Breast epithelium (tissue), 4 donors: ENCODE measurements around the gene AGAP1. TPM values are rescaled to one million over a fixed set of nuclear protein-coding genes. Genes with fewer than 3 reads are reported as not detected.

Source experiments
- DNase-seq, 2 donors: peaks; one replicate each; pipeline ENCODE4 v3.0.0-alpha.2; 2019; ENCODE audit warnings: low spot score in 2 of 2
- H3K27ac ChIP-seq, 2 donors: fragments of 200-600 bp; sonication (generic) in 1 of 2; one replicate each; pipeline ENCODE4 v1.5.1; 2016 to 2019; ENCODE audit warnings: mild to moderate bottlenecking in 1 of 2
- H3K27me3 ChIP-seq, 2 donors: fragments of 200-600 bp; sonication (generic) in 1 of 2; one replicate each; pipeline versions ENCODE4 v1.5.1 to v1.6.0; 2017 to 2019; ENCODE audit warnings: control low read depth in 1 of 2, mild to moderate bottlenecking in 1 of 2
- H3K36me3 ChIP-seq: fragments of 200-600 bp; one replicate; pipeline ENCODE4 v1.5.1; 2019
- H3K4me1 ChIP-seq, 2 donors: fragments of 200-600 bp; sonication (generic); one replicate each; pipeline ENCODE4 v1.5.1; 2016 to 2019; ENCODE audit warnings: control low read depth in 1 of 2
- H3K4me3 ChIP-seq, 3 donors: fragments of 200-600 bp; sonication (generic); 1 replicate in 2 of 3; 2 replicates in 1 of 3; pipeline ENCODE4 v1.5.1; 2016 to 2019; ENCODE audit warnings: mild to moderate bottlenecking in 3 of 3, moderate library complexity in 2 of 3
- H3K9me3 ChIP-seq, 2 donors: fragments of 200-600 bp; sonication (generic) in 1 of 2; one replicate each; pipeline ENCODE4 v1.5.1; 2016 to 2019; ENCODE audit warnings: control low read depth in 1 of 2
- POLR2A ChIP-seq: fragments of 450-650 bp; IDR thresholded peaks from one replicate; pipeline ENCODE4 v1.6.1; 2016; ENCODE audit warnings: antibody characterized with exemption, mild to moderate bottlenecking, moderate library complexity
- POLR2AphosphoS5 ChIP-seq, 3 donors: sonication (generic); formaldehyde crosslinking; IDR thresholded peaks; one replicate each; pipeline ENCODE4 v1.6.1; 2017; ENCODE audit warnings: antibody characterized with exemption in 3 of 3
- intact Hi-C: fragments of 100-400 bp; cut with DNase I; formaldehyde crosslinking; loops from one replicate; pipeline ENCODE4 v1.15.1; 2023; ENCODE audit warnings: low total_unique reads
- total RNA-seq, 3 donors: library from RNA; depleted of rRNA; stranded (reverse); fragments of >200 nt; gene quantifications; one replicate each; pipeline ENCODE4 v1.1.0, GENCODE V29; 2016
- TF ChIP-seq, protein P1 (sequence below), 3 donors: fragments of 450-650 bp; IDR thresholded peaks; one replicate each; pipeline ENCODE4 v1.5.1; 2016 to 2017; ENCODE audit warnings: antibody characterized with exemption in 3 of 3, mild to moderate bottlenecking in 3 of 3, moderate library complexity in 3 of 3

The AGAP1 gene
- total RNA-seq, 3 donors from 2014 or later = 19.7 to 27.1 (median 25.9) TPM

DNA sequence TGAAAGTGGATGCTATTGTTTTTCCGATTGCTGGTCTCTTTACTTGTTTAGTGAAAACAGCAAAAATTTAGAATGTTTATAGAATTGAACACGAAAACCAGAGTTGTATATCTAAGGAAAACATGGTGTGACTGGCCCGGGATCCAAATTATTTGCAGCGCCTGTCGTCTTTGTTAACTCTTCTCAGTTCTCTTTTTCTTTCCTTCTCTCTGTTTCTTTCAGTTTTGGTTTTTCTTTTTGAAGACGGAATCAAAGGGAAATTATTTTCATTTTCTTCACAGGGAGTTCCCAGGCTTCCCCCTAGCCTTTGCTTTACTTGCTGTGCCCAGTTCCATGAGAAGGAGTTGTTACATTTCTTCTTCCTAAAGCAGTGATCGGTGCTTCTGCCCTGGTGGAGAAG is 76.0 kb downstream of the AGAP1 start:
- no peak for TF ChIP-seq POLR2A
- TF ChIP-seq, protein P1, sequence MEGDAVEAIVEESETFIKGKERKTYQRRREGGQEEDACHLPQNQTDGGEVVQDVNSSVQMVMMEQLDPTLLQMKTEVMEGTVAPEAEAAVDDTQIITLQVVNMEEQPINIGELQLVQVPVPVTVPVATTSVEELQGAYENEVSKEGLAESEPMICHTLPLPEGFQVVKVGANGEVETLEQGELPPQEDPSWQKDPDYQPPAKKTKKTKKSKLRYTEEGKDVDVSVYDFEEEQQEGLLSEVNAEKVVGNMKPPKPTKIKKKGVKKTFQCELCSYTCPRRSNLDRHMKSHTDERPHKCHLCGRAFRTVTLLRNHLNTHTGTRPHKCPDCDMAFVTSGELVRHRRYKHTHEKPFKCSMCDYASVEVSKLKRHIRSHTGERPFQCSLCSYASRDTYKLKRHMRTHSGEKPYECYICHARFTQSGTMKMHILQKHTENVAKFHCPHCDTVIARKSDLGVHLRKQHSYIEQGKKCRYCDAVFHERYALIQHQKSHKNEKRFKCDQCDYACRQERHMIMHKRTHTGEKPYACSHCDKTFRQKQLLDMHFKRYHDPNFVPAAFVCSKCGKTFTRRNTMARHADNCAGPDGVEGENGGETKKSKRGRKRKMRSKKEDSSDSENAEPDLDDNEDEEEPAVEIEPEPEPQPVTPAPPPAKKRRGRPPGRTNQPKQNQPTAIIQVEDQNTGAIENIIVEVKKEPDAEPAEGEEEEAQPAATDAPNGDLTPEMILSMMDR (IDR thresholded peaks at IDR 0.05) = no peak
- no peak for TF ChIP-seq POLR2AphosphoS5 (IDR thresholded peaks at IDR 0.05)
- Histone ChIP-seq H3K9me3 (peaks cover 0 to 3% of the 10 kb centered on the region in 2 donors), H3K27me3 (no peaks in the 10 kb centered on the region), H3K36me3 (no peaks in the 10 kb centered on the region), H3K4me3 (no peak overlapping the region), H3K27ac (peak overlapping the region; percentile 54 to 71), H3K4me1 (peaks cover 0 to 5% of the 10 kb centered on the region in 2 donors)
- intact Hi-C loops = no loop called here
- DNase-seq = no peak

DNA sequence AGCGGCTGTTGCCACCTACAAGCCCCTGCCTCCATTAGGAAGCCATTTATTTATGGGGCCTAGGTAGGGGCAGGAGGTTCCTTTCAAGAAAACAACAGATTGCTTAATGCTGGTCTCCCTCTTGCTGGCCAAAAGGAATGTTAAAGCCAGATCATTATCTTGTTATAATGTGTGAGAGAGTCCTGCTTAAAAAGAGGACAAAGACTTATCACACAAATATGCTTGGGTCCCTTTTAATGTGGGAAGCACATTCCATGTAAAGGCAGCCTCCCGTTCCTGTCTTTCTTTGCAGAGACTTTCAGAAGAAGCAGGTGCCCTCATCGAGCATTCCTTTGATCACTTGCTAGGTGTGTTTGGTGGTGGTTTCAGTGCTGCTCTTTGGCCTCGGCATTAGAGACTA is 76.4 kb downstream of the AGAP1 start:
- TF ChIP-seq POLR2AphosphoS5 (IDR thresholded peaks at IDR 0.05) (no peak), POLR2A (no peak)
- TF ChIP-seq, protein P1 (IDR thresholded peaks at IDR 0.05) = no peak
- Histone ChIP-seq H3K27me3 (no peaks in the 10 kb centered on the region), H3K9me3 (peaks cover 0 to 3% of the 10 kb centered on the region in 2 donors), H3K4me1 (peaks cover 0 to 5% of the 10 kb centered on the region in 2 donors), H3K27ac (peak overlapping the region; percentile 23 to 71), H3K4me3 (no peak overlapping the region), H3K36me3 (no peaks in the 10 kb centered on the region)
- DNase-seq = no peak
- intact Hi-C loops = no loop called here

DNA sequence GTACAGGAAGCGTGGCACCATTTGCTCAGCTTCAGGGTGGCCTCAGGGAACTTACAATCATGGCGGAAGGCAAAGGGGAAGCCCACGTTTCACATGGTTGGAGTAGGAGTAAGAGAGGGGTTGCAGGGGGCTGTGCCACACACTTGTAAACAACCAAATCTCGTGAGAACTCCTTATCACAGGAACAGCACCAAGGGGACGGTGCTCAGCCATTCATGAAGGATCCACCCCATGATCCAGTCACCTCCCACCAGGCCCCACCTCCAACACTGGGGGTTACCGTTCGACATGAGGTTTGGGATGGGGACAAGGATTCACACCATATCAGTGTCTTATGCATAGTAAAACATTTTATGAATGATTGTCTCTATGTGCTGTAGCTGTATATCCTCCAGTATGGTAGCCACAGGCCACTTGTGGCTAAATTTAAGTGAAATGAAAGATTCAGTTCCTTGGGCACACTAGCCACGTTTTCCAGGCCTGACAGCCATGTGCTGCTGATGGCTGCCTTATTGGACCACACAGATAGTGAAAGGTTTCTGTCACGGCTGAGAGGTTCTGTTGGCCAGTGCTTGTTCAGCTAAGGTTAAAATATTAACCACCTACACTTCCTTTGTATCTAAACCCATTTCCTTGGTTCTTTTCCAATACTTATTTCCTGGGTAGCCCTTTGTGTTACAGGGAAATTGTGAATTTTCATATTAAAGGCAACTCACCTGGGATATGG is 77.3 kb downstream of the AGAP1 start:
- no peak for DNase-seq
- intact Hi-C loops = no loop called here
- Histone ChIP-seq H3K36me3 (no peaks in the 10 kb centered on the region), H3K9me3 (peaks cover 0 to 3% of the 10 kb centered on the region in 2 donors), H3K27me3 (no peaks in the 10 kb centered on the region), H3K4me1 (peaks cover 0 to 5% of the 10 kb centered on the region in 2 donors), H3K27ac (peak overlapping the region in 1 of 2 donors; percentile 5), H3K4me3 (no peak overlapping the region)
- TF ChIP-seq, protein P1 (IDR thresholded peaks at IDR 0.05) = no peak
- no peak for TF ChIP-seq POLR2A
- TF ChIP-seq POLR2AphosphoS5 (IDR thresholded peaks at IDR 0.05) = no peak

DNA sequence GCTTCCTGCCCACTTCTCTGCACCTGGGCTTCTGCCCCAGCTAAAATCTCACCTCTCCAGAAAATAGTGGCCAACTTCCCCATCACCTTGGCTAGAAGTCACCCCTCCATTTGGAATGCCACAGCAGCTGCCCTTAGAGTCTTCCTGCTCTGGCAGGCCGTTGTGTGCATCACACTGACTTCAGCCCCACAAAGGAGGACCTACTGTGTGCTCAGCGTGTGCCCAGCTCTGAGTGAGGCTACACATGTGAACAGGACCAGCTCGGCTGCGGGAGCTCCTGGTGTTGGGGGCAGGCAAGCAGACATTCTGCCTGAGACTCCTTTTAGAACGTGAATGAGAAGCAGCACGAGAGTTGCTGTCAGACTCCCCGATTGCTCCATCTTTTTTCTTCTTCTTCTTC is 78.7 kb downstream of the AGAP1 start:
- Histone ChIP-seq H3K27ac (no peak overlapping the region), H3K27me3 (no peaks in the 10 kb centered on the region), H3K36me3 (no peaks in the 10 kb centered on the region), H3K4me3 (no peak overlapping the region), H3K4me1 (peaks cover 0 to 5% of the 10 kb centered on the region in 2 donors), H3K9me3 (peaks cover 0 to 3% of the 10 kb centered on the region in 2 donors)
- no peak for TF ChIP-seq POLR2AphosphoS5 (IDR thresholded peaks at IDR 0.05)
- TF ChIP-seq POLR2A = no peak
- TF ChIP-seq, protein P1 (IDR thresholded peaks at IDR 0.05) = no peak
- intact Hi-C loops = no loop called here
- no peak for DNase-seq
